Neural cell (in vitro differentiated cells): ENCODE data around the gene PROX2.

Source experiments
- CTCF ChIP-seq: fragments of 450-650 bp; IDR thresholded peaks from 2 replicates; pipeline ENCODE4 v1.5.1; 2014; ENCODE audit warnings: antibody characterized with exemption, mild to moderate bottlenecking, moderate library complexity; ENCODE audit not compliant: poor library complexity, severe bottlenecking
- EP300 ChIP-seq: fragments of 450-650 bp; conservative IDR thresholded peaks from 2 replicates; pipeline ENCODE4 v1.6.1; 2014; ENCODE audit warnings: antibody characterized with exemption, mild to moderate bottlenecking, moderate library complexity; ENCODE audit not compliant: poor library complexity, severe bottlenecking
- EZH2 ChIP-seq: fragments of 200-600, 300-800 bp; shearing (Covaris generic), sonication (generic); IDR thresholded peaks from 2 replicates; pipeline ENCODE4 v1.6.1; 2014; ENCODE audit warnings: antibody characterized with exemption, low read length, borderline replicate concordance, mild to moderate bottlenecking; ENCODE audit not compliant: insufficient read depth, poor library complexity, severe bottlenecking
- MXI1 ChIP-seq: fragments of 450-650 bp; conservative IDR thresholded peaks from 2 replicates; pipeline ENCODE4 v1.6.1; 2014; ENCODE audit warnings: antibody characterized with exemption, mild to moderate bottlenecking; ENCODE audit not compliant: poor library complexity, severe bottlenecking
- POLR2AphosphoS5 ChIP-seq: IDR thresholded peaks from 2 replicates; pipeline ENCODE4 v1.6.1; 2012
- RAD21 ChIP-seq: fragments of 450-650 bp; conservative IDR thresholded peaks from 2 replicates; pipeline ENCODE4 v1.6.1; 2014; ENCODE audit warnings: antibody characterized with exemption, mild to moderate bottlenecking, moderate library complexity
- REST ChIP-seq: IDR thresholded peaks from 2 replicates; pipeline ENCODE4 v1.6.1; 2012; ENCODE audit warnings: borderline replicate concordance
- TAF1 ChIP-seq: IDR thresholded peaks from 2 replicates; pipeline ENCODE4 v1.6.1; 2012; ENCODE audit warnings: low read depth

GRCh38 chr14:74867673-74868072 lies 8.3 kb downstream of the PROX2 start:
- no peak for TF ChIP-seq CTCF
- no peak for TF ChIP-seq POLR2AphosphoS5
- TF ChIP-seq REST: no peak
- no peak for TF ChIP-seq EZH2
- TF ChIP-seq EP300: no peak
- TF ChIP-seq MXI1: no peak
- no peak for TF ChIP-seq RAD21
- TF ChIP-seq TAF1: no peak
